HCT116 (cell line): ENCODE measurements around the gene KTI12. TPM values are rescaled to one million over a fixed set of nuclear protein-coding genes. Genes with fewer than 3 reads are reported as not detected.

Experiments used
- ATAC-seq: fragments of 200-7000 bp; cut with Tn5 transposase; 2 replicates; pipeline ENCODE4 v1.9.1; 2020; ENCODE audit warnings: mild to moderate bottlenecking, moderate library complexity
- BruUV-seq: library from RNA; stranded (reverse); fragments of 400-500 nt; replicated peaks from 2 replicates; lab custom pipeline; 2021; lab: Mats Ljungman, UMichigan
- CTCF ChIA-PET: fragments of 300-600 bp; sonication (Branson Sonifier 250); formaldehyde crosslinking; loops from one replicate; lab custom pipeline; 2021; ENCODE audit warnings: antibody characterized with exemption; lab: Charles Lee
- POLR2A ChIA-PET: fragments of 300-600, 350-600 bp; sonication (Branson Sonifier 250); formaldehyde crosslinking; loops from one replicate; lab custom pipeline; 2021; ENCODE audit warnings: antibody characterized with exemption; lab: Charles Lee
- RAD21 ChIA-PET, 2 experiments: fragments of 300-600 bp; sonication (Branson Sonifier 250); formaldehyde crosslinking; loops; one replicate each; lab custom pipeline; 2023; ENCODE audit warnings: low total read pairs in 2 of 2; ENCODE audit not compliant: uncharacterized antibody in 2 of 2, unreplicated experiment in 2 of 2, low non-redundant PET in 1 of 2; lab: Charles Lee
- DNase-seq: peaks from one replicate; pipeline ENCODE4 v3.0.0-alpha.2; 2010; ENCODE audit warnings: low read depth, low spot score
- H2AFZ ChIP-seq: fragments of 200-600 bp; shearing (Covaris generic), sonication (generic); 2 replicates; pipeline ENCODE4 v1.6.1; 2017; ENCODE audit warnings: low read depth, mixed run types, mixed read lengths, antibody characterized with exemption, low read length; ENCODE audit not compliant: poor library complexity, severe bottlenecking
- H3K27ac ChIP-seq: 2 replicates; pipeline ENCODE4 v1.5.1; 2012; ENCODE audit warnings: low read depth, low read length
- H3K27me3 ChIP-seq: fragments of 200-600 bp; sonication (generic); 2 replicates; pipeline ENCODE4 v1.6.1; 2016; ENCODE audit warnings: mixed run types, low read length, mixed read lengths; ENCODE audit not compliant: insufficient read depth
- H3K36me3 ChIP-seq, 2 experiments: fragments of 200-500 bp in 1 of 2; fragments of 200-600 bp in 1 of 2; sonication (Bioruptor generic) in 1 of 2; sonication (generic) in 1 of 2; 2 replicates each; pipeline versions ENCODE4 v1.5.1 to v1.6.1; 2014 to 2016; ENCODE audit warnings: low read length in 2 of 2, inconsistent platforms in 1 of 2, mixed read lengths in 1 of 2, mixed run types in 1 of 2; ENCODE audit not compliant: insufficient read depth in 2 of 2, control insufficient read depth in 1 of 2
- H3K4me1 ChIP-seq, 2 experiments: fragments of 200-600 bp in 1 of 2; sonication (generic) in 1 of 2; 2 replicates each; pipeline versions ENCODE4 v1.5.1 to v1.6.1; 2012 to 2017; ENCODE audit warnings: low read length in 2 of 2, inconsistent platforms in 1 of 2, mild to moderate bottlenecking in 1 of 2, mixed read lengths in 1 of 2, mixed run types in 1 of 2, moderate library complexity in 1 of 2; ENCODE audit not compliant: insufficient read depth in 2 of 2, control insufficient read depth in 1 of 2
- H3K4me2 ChIP-seq: fragments of 200-600 bp; sonication (generic); 2 replicates; pipeline ENCODE4 v1.6.1; 2017; ENCODE audit warnings: mixed run types, low read length, mixed read lengths
- H3K4me3 ChIP-seq, 2 experiments: fragments of 200-600 bp in 1 of 2; sonication (generic) in 1 of 2; replicated peaks in 1 of 2; 2 replicates each; pipeline ENCODE4 v1.5.1; 2011 to 2016; ENCODE audit warnings: low read length in 2 of 2, control low read depth in 1 of 2, low read depth in 1 of 2, mild to moderate bottlenecking in 1 of 2, mixed read lengths in 1 of 2, mixed run types in 1 of 2
- H3K79me2 ChIP-seq: fragments of 200-600 bp; sonication (generic); 2 replicates; pipeline ENCODE4 v1.6.1; 2017; ENCODE audit warnings: mild to moderate bottlenecking, mixed run types, low read length, moderate library complexity, mixed read lengths; ENCODE audit not compliant: insufficient read depth
- H3K9ac ChIP-seq: fragments of 200-600 bp; sonication (generic); 2 replicates; pipeline ENCODE4 v1.6.1; 2016; ENCODE audit warnings: low read length, mixed read lengths
- H3K9me2 ChIP-seq: fragments of 200-600 bp; sonication (generic), shearing (Covaris generic); 2 replicates; pipeline ENCODE4 v1.6.1; 2017; ENCODE audit warnings: mixed run types, mild to moderate bottlenecking, moderate library complexity; ENCODE audit not compliant: insufficient read depth
- H3K9me3 ChIP-seq, 2 experiments: fragments of 200-500 bp in 1 of 2; fragments of 200-600 bp in 1 of 2; sonication (Bioruptor generic) in 1 of 2; sonication (generic) in 1 of 2; 2 replicates each; pipeline ENCODE4 v1.6.1; 2014 to 2017; ENCODE audit warnings: low read length in 2 of 2, mixed read lengths in 2 of 2, inconsistent platforms in 1 of 2, low read depth in 1 of 2, mild to moderate bottlenecking in 1 of 2, mixed run types in 1 of 2, moderate library complexity in 1 of 2; ENCODE audit not compliant: control insufficient read depth in 1 of 2, insufficient read depth in 1 of 2
- H4K20me1 ChIP-seq: fragments of 200-600 bp; sonication (generic), shearing (Covaris generic); 2 replicates; pipeline ENCODE4 v1.6.1; 2017; ENCODE audit warnings: mixed run types, mild to moderate bottlenecking, moderate library complexity; ENCODE audit not compliant: insufficient read depth
- ATF3 ChIP-seq: IDR thresholded peaks from 2 replicates; pipeline ENCODE4 v1.6.1; 2012
- CEBPB ChIP-seq: IDR thresholded peaks from 2 replicates; pipeline ENCODE4 v1.6.1; 2012; ENCODE audit warnings: low read depth
- EGR1 ChIP-seq: IDR thresholded peaks from 2 replicates; pipeline ENCODE4 v1.6.1; 2012; ENCODE audit warnings: low read depth
- FOSL1 ChIP-seq: IDR thresholded peaks from 2 replicates; pipeline ENCODE4 v1.6.1; 2012; ENCODE audit warnings: low read depth
- POLR2AphosphoS5 ChIP-seq: IDR thresholded peaks from 2 replicates; pipeline ENCODE4 v1.6.1; 2011; ENCODE audit warnings: mild to moderate bottlenecking, low read depth, low read length, moderate library complexity
- RAD21 ChIP-seq: IDR thresholded peaks from 2 replicates; pipeline ENCODE4 v1.6.1; 2012; ENCODE audit warnings: low read depth, mild to moderate bottlenecking
- SP1 ChIP-seq: IDR thresholded peaks from 2 replicates; pipeline ENCODE4 v1.6.1; 2012; ENCODE audit warnings: low read depth
- intact Hi-C: fragments of 100-400 bp; cut with micrococcal nuclease; formaldehyde crosslinking; loops from 2 replicates; pipeline ENCODE4 v1.10.0; 2022
- total RNA-seq: library from RNA; stranded (reverse); gene quantifications from one replicate; pipeline ENCODE4 v1.2.1, GENCODE V29; 2021; ENCODE audit not compliant: unreplicated experiment
- TF ChIP-seq, protein P1 (sequence below): IDR thresholded peaks from 2 replicates; pipeline ENCODE4 v1.6.1; 2012; ENCODE audit warnings: low read depth
- TF ChIP-seq, protein P2 (sequence below), 3 experiments: fragments of 200-600 bp in 1 of 3; sonication (generic) in 1 of 3; IDR thresholded peaks in 2 of 3; conservative IDR thresholded peaks in 1 of 3; 2 replicates each; pipeline ENCODE4 v1.5.1; 2012 to 2017; ENCODE audit warnings: low read depth in 2 of 3, low read length in 2 of 3, antibody characterized with exemption in 1 of 3, borderline replicate concordance in 1 of 3, control low read depth in 1 of 3, mild to moderate bottlenecking in 1 of 3, mixed read lengths in 1 of 3, mixed run types in 1 of 3, moderate library complexity in 1 of 3; ENCODE audit not compliant: insufficient read depth in 1 of 3

The KTI12 gene
- total RNA-seq, 1 experiment from 2014 or later = 8.2 TPM

DNA sequence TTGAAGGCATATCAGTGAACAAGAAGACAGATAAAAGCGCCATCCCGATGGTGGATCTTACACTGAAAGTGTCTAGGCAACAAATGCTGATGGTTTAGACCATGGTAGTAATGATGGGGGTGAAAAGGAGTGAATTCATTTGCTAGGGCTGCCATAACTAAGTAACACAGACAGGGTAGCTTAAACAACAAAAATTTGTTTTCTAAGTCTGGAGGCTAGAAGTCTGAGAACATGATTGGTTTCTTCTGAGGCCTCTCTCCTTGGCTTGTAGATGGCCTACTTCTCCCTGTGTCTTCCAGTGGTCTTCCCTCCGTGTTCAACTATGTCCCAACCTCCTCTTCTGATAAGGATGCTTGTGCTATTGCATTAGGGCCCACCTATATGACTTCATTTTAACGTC lies 29.7 kb downstream of the KTI12 start (continued):
- TF ChIP-seq ATF3 (no peak), POLR2AphosphoS5 (no peak)

GRCh38 chr1:52002038-52002917 lies 31.3 kb downstream of the KTI12 start:
- no peaks in the 10 kb centered on the region for H3K79me2 ChIP-seq
- H3K27me3 ChIP-seq = no peaks in the 10 kb centered on the region
- ChIA-PET RAD21 (interaction anchor here (0.6 to 1.0 kb wide), 2 partner anchors 104 to 105 kb away, joined by 3 read pairs; no protein-coding TSS in a partner anchor), CTCF (interaction anchor here (2.3 kb wide), 1 partner anchor 105 kb away, joined by 16 read pairs; no protein-coding TSS in a partner anchor), POLR2A (no interaction called here)
- H3K4me3 ChIP-seq = no peak overlapping the region
- TF ChIP-seq RAD21 = peak; percentile 97
- peak; percentile 53 for TF ChIP-seq CEBPB
- no peak for TF ChIP-seq EGR1
- TF ChIP-seq, protein P1, sequence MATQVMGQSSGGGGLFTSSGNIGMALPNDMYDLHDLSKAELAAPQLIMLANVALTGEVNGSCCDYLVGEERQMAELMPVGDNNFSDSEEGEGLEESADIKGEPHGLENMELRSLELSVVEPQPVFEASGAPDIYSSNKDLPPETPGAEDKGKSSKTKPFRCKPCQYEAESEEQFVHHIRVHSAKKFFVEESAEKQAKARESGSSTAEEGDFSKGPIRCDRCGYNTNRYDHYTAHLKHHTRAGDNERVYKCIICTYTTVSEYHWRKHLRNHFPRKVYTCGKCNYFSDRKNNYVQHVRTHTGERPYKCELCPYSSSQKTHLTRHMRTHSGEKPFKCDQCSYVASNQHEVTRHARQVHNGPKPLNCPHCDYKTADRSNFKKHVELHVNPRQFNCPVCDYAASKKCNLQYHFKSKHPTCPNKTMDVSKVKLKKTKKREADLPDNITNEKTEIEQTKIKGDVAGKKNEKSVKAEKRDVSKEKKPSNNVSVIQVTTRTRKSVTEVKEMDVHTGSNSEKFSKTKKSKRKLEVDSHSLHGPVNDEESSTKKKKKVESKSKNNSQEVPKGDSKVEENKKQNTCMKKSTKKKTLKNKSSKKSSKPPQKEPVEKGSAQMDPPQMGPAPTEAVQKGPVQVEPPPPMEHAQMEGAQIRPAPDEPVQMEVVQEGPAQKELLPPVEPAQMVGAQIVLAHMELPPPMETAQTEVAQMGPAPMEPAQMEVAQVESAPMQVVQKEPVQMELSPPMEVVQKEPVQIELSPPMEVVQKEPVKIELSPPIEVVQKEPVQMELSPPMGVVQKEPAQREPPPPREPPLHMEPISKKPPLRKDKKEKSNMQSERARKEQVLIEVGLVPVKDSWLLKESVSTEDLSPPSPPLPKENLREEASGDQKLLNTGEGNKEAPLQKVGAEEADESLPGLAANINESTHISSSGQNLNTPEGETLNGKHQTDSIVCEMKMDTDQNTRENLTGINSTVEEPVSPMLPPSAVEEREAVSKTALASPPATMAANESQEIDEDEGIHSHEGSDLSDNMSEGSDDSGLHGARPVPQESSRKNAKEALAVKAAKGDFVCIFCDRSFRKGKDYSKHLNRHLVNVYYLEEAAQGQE = peak; percentile 80
- TF ChIP-seq FOSL1 = no peak
- TF ChIP-seq, protein P2, sequence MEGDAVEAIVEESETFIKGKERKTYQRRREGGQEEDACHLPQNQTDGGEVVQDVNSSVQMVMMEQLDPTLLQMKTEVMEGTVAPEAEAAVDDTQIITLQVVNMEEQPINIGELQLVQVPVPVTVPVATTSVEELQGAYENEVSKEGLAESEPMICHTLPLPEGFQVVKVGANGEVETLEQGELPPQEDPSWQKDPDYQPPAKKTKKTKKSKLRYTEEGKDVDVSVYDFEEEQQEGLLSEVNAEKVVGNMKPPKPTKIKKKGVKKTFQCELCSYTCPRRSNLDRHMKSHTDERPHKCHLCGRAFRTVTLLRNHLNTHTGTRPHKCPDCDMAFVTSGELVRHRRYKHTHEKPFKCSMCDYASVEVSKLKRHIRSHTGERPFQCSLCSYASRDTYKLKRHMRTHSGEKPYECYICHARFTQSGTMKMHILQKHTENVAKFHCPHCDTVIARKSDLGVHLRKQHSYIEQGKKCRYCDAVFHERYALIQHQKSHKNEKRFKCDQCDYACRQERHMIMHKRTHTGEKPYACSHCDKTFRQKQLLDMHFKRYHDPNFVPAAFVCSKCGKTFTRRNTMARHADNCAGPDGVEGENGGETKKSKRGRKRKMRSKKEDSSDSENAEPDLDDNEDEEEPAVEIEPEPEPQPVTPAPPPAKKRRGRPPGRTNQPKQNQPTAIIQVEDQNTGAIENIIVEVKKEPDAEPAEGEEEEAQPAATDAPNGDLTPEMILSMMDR (IDR thresholded peaks at IDR 0.05 in 2 of 3, conservative IDR thresholded peaks at IDR 0.05 in 1 of 3; ENCODE audit: borderline replicate concordance in 1 of 3, insufficient read depth in 1 of 3, low read depth in 2 of 3, low read length in 2 of 3) = peak; percentile 87 to 97 (median 87)
- no peak for TF ChIP-seq SP1
- H3K9ac ChIP-seq = no peak overlapping the region
- H3K27ac ChIP-seq = no peak overlapping the region
- ATAC-seq = peak; percentile 99
- H3K9me2 ChIP-seq = no peaks in the 10 kb centered on the region
- H3K4me2 ChIP-seq = no peak overlapping the region
- no peaks in the 10 kb centered on the region; a peak in 1 of 4 replicates for H3K4me1 ChIP-seq
- peak overlapping the region; percentile 39 for H2AFZ ChIP-seq
- H3K9me3 ChIP-seq = no peaks in the 10 kb centered on the region
- H4K20me1 ChIP-seq = no peaks in the 10 kb centered on the region
- DNase-seq = peak; percentile 86
- intact Hi-C loops = loop anchor here (1.0 to 10.0 kb wide), 2 partner anchors 105 to 377 kb away; no protein-coding TSS in a partner anchor
- no TSS peak for BruUV-seq
- H3K36me3 ChIP-seq = no peaks in the 10 kb centered on the region
